ENCODE data around the gene TBC1D2.
"Not testable (repeated sequence)": the region's sequence is repeated elsewhere in the genome, so short reads cannot be mapped to it uniquely, and the experiment has no call there.

TBC1D2 gene, protein sequence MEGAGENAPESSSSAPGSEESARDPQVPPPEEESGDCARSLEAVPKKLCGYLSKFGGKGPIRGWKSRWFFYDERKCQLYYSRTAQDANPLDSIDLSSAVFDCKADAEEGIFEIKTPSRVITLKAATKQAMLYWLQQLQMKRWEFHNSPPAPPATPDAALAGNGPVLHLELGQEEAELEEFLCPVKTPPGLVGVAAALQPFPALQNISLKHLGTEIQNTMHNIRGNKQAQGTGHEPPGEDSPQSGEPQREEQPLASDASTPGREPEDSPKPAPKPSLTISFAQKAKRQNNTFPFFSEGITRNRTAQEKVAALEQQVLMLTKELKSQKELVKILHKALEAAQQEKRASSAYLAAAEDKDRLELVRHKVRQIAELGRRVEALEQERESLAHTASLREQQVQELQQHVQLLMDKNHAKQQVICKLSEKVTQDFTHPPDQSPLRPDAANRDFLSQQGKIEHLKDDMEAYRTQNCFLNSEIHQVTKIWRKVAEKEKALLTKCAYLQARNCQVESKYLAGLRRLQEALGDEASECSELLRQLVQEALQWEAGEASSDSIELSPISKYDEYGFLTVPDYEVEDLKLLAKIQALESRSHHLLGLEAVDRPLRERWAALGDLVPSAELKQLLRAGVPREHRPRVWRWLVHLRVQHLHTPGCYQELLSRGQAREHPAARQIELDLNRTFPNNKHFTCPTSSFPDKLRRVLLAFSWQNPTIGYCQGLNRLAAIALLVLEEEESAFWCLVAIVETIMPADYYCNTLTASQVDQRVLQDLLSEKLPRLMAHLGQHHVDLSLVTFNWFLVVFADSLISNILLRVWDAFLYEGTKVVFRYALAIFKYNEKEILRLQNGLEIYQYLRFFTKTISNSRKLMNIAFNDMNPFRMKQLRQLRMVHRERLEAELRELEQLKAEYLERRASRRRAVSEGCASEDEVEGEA

DNA sequence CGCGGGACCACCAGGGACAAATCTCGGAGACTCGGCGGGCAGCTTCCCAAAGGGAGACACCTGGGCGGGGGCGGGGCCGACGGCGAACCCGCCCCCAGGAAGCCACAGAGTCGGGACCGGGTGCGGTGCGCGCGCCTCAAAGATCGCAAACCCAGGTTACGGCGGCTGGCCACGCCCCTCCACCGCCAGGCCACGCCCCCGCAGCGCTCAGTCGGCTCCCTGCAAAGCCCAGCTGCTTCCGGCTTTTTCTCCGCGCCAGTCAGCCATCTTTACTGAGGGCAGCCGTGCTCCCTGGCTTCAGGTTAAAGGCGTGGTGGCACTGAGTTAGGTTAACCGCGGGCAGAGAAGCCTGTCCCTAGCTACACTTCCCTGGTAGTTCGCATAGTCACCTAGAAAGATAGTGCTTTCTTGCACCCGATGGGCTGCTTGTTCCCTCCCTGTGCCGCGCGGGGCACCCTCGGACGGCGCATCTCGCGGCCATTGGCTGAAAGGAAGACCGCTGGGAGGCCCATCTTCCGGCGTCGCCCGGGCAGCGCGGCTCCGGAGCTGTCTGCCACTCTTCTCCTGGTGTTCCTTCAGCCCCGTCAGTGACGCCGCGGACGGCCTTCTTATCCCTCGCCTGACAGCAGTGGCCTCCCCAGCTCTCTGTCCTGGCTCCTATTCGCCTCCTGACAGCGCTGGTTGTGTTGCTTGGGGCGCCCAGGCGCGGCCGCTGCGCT lies at the start of gene TBC1D2:
TSS of gene TBC1D2 (minus strand) at position 72 of the 719 bp plus-strand sequence. CDS start 108 bp downstream, outside the sequence.
- peak; percentile 97 for DNase-seq

DNA sequence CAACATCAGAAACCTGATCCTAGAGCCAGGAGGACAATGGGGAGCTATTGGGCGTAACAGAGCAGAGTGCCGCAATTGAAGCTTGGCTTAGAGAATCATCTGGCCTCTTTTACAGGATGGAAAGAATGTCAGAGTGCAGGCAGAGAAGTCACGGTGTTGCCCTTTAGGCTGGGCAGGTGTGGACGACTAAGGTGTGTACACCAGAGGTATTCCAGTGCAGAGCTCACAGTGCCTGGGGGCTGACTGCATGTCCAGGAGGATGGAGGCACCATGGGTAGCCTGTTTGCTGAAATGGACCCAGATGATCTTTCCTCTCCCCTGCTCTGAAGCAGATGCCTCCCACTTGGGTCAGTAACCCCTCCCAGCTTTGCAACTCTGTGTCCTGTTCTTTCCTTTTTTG lies 48.9 kb upstream of the TBC1D2 start:
- DNase-seq = no peak

DNA sequence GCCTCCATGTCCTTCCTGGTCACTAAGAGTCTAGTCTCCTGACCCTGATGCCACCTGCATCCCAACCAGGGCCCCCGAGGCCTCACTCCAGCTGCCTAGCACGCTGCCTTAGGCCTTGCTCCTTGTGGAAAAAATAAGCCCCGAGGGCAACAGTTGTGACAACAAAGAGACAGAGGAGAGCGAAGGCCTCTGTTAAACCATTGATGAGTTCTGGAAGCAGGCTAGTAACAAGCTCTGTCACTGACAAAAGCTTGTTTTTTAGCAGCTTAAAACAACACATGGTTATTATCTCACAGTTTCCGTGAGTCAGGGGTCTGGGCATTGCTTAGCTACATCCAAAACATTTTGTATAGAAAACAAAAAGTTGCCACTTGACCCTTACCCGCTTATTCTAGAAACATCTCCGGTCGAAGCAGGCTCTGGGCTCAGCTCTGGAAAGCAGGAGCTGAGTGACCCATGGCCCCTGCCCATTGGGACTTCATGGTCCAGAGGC lies 48.2 kb upstream of the TBC1D2 start:
- no peak for DNase-seq

DNA sequence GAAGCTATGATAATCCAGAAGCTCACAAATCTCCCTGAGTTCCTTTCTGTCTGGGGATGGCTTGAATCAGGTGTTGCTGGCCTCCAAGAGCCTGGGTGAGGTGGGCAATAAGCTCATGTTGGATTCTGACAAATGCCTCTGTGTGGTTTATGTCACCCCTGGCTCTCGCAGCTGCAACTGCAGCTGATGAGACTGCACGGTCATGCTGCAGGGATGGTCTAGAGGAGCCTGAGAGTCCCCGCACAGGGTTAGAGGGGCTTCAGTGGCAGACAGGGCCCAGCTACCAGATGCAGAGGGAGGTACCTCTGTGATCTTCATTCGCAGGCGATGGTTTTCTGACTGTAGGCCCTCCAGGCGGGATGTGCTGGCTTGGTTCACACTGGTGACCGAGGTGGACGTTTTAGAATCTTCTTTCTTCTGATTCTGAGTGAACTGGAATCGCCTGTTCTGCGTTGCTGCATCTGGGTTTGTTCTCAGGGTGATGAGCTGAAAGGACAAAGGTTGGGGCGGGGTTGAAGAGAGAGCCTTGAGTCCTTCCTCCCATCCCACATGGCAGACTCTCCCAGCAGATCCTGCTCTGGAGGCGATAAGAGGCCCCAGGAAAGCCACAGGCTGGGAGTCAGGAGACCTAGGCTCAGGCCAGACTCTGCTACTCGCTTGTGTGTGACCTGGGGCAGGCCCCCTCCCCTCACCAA lies 47.6 kb upstream of the TBC1D2 start:
- no peak for DNase-seq

DNA sequence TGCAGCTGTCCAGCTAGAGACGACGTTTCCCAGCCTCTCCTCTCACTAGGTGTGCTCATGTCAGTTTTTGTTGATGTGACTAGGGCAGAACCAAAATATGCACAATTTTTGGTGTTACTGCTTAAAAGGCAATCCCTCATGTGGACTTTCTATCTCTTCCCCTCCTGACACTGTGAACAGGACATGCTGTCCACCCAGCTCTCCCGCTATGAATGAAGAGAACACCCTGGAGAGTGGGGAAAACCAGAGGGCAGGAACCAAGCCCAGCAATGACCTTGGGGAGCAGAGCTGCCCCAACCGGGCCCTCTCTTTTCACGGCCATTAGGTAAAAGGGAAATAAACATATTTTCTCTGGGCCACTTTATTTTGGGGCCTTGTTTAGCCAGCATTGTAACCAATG lies 46.7 kb upstream of the TBC1D2 start:
- DNase-seq = no peak

DNA sequence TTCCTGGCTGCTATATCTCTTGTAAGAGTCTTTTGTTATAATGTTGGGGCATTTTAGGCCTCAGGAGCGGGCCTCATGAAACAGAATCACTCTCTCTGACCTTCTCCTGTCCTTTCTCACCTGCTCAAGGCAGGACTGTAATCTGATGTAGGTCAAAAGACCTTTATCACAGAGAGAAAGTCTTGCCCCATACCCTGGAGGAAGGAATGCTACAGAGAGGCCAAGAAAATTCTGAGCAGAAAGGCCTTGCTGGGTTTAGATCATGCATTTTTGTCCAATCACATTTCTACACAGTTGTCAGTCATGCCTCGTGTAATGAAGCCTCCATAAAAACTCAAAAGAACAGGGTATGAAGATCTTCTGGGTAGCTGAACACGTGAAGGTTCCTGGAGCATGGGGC lies 45.2 kb upstream of the TBC1D2 start:
- DNase-seq = no peak

DNA sequence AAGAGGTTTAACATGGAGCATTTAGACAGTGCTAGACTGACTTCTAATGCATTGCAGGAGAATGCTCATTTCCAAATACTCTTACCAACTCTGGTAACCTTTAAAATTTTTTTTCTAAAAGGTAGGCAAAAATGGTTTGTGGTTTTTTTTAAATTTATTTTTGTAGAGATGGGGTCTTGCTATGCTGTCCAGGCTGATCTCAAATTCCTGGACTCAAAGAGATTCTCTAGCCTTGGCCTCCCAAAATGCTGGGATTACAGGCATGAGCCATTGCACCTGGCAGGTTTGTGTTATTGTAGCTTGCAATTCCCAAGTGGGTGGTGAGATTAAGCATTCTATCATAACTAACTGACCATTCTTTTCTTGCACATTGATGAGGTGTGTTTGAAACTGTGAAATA lies 43.0 kb upstream of the TBC1D2 start:
- no peak for DNase-seq

DNA sequence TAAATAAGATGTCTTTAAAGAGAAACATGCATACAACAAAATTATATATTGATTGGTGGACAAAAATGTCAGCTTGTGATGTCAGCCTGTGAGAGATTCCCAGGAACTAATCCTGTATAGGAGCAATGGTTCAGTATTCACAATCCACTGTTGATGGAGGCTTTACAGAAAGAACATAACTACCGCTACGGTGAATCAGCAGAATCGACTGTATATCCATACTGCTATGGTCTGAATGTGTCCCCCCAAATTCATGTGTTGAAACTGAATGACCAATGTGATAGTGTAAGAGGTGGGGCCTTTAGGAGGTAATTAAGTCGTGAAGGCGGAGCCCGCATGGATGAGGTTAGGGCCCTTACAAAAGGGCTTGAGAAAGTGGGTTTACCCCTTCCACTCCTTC lies 40.4 kb upstream of the TBC1D2 start:
- no peak for DNase-seq

DNA sequence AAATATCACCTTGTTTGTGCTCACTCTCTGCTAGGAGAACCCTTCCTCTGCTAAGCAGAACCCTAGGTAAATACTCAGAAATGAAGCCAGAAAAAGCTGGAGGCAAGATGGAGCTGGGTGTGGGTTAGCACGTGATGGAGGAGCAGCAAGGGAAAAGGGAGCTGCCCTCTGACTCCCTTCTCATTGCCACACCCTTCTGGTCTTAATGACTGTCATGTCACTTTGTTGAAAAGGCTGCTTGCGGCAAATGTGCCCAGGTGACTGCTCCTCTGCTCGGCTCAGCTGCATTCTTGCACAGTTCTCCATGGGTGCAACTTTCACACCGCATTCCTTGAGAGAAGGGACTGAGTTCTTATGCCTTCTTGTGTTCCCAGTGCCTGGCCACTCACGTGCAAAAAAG lies 36.4 kb upstream of the TBC1D2 start:
- no peak for DNase-seq

DNA sequence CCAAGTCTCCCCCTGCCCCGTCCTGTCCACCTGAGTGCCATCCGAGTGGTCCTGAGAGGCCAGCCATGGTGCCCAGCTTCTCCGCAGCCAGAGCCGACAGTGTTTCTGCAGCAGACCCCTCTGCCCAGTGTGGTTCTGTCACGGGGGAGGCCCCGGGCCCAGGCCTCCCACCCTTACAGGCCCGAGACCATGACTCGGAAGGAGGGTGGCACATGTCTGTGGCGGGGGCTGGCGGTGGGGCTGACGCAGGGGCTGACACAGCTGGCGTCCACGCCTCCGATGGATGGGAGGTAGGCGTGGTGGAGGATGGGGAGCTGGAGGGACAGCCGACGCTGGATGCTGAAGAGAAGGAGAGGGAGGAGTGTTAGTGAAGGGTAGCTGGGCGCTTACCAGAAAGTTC lies 35.0 kb upstream of the TBC1D2 start:
- DNase-seq = no peak

DNA sequence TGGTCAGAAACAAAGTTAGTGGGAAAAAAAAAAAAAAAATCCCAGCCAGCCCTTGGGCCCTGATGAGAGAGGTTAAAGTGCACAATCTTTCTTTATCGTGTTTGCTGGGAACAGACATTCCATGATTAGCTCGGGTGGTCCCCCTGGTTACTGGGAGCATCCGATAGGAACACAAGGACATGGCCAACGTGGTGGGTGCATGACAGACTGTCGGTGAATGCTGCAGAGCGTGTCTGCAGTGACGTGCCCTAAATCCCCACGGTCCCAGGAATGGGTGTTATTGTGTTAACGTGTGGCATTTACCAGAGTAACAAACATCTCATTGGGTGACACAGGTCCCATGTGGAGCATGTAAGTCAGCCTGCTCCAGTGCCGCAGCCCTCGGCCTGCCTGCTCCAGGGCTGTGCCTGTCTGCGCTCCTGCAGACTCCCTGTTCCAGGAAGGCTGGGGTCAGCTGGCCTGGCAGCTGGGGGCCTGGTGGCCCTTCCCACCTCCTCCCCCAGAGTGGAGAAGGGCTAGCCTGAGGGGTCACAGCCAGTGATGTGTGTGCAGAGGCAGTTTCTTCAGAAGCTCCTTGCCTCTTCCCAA lies 34.3 kb upstream of the TBC1D2 start:
- DNase-seq = no peak

DNA sequence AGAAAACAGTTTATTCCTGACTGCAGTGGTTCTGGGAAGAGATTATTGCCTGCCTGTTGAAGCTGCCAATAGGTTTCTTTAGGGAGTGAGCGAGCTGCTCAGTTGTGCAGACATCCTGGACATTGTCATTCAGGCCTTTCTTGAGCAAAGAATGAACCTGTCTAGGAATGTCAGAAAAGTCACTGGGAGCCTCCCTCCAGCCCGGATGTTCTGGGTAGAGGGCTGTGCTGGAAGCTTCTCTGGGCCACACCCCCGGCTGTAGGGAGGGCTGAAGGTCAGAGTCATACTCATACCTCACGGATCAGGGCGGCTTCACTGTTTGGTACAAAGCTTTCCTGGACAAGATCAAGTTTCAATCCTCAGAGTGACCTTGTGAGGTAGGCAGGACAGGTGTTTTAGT lies 33.4 kb upstream of the TBC1D2 start:
- DNase-seq = no peak

DNA sequence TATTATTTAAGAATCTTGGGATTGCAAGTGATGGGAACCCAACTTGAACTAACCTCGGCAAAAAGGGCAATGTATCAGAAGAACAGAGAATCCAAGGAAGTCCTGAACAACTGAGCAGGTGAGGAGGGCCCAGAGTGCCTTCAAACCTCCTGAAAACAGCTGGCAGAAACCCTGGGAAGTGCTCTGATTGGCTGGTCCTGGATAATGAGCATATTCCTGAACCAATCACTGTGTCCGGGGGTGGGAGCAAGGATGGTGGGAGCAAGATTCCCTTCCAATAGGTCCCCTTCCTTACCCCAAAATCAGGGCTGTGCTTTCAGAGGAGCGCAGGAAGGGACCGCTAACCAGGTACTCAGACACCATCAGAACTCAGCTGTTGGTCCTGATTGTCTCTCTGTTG lies 31.9 kb upstream of the TBC1D2 start:
- DNase-seq = no peak

DNA sequence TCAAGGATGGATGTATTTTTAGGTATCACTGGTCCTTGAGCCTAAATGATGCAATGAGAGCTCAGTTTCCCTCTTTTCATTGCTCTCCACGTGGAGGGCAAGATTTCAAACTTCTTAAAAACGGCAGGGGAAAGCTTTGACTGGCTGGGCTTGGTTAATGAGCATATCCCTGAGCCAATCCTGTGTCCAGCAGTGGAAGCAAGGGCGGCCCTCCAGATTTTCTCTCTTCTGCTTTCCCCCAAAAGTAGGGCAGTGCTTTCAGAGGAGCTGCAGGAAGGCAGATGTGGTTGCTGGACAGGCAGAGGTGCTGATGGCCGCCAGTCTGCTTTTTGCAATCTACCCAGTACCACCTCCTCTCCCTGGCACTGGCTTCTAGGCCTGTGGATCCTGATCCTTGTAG lies 30.0 kb upstream of the TBC1D2 start:
- DNase-seq = no peak

DNA sequence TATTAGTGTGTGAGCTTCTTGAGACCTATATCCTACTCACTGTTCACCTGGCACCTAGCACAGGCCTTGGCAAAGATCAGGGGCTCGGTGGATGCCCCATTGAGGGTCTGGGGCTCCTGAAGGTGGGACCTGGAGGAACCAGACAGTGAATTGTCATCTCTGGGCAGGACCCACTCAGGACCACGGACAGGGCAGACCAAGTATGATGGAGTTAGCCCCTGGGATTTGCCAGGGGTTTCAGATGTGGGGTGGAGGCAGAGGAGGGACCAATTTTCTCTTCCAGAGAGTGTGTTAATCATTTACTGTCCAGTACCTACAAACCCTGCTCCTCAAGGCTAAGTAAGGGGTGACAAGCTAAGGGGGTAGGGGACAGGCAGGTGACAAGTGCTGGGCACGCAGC lies 29.3 kb upstream of the TBC1D2 start:
- no peak for DNase-seq

DNA sequence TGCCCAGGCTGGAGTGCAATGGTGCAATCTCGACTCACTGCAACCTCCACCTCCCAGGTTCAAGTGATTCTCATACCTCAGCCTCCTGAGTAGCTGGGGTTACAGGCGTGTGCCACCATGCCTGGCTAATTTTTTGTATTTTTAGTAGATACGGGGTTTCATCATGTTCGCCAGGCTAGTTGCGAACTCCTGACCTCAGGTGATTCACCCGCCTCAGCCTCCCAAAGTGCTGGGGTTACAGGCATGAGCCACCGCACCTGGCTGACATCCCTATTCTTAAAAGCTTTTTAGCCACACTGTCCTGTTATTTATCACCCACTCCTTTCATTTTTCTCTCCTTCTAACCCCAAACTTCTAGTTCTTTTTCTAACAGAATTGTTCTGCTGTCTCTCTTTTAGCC lies 27.7 kb upstream of the TBC1D2 start:
- not testable (repeated sequence) for DNase-seq

DNA sequence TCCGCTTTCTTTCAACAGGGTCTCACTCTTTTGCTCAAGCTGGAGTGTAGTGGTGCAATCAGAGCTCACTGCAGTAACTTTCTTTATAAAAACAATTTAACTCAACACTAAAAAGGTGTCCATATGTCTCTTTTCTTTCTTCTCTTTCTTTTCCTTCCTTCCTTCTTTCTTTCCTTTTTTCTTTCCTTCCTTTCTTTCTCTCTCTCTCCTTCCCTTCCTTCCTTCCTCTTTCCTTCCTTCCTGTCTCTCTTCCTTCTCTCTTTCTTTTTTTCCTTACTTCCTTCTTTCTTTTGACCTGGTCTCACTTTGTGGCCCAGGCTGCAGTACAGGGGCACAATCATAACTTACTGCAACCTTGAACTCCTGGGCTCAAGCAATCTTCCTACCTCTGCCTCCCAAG lies 25.8 kb upstream of the TBC1D2 start:
- DNase-seq = no peak

DNA sequence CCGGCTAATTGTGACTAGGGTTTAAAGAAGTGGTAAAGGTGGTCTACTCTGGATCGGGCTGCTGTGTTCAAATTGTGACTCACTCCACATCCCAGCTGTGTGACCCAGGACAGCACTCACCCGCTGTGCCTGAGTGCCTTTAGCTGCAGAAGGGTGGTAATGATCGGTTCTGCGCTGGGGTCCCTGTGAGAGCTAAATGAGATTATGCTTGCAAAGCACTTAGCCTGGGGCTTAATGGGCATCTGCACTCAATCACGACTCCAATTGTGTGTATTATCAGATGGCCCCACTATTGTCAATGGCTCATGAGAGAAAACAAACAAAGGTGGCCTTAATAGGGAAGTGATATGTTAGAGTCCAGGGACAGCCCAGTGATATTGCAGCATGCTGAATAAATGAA lies 25.1 kb upstream of the TBC1D2 start:
- DNase-seq = peak; percentile 86

DNA sequence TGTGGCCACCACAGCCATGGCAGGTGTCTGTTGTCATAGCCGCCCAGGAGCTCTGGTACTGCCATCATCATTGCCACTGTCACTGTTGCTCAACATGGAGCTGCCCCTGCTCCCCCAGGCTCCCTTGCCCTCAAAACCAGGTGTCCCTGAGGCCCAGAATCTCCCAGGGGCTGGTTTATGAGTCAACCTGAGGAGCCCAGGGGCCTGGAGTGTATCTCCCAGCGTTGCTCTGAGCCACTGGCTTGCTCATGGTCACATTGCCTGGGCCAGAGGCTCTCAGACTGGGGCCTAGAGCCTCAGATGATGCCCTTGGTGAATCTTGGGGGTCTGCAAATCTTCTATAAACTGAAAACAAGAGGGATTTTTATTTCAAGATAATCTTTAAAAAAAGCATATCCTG lies 24.7 kb upstream of the TBC1D2 start:
- no peak for DNase-seq

DNA sequence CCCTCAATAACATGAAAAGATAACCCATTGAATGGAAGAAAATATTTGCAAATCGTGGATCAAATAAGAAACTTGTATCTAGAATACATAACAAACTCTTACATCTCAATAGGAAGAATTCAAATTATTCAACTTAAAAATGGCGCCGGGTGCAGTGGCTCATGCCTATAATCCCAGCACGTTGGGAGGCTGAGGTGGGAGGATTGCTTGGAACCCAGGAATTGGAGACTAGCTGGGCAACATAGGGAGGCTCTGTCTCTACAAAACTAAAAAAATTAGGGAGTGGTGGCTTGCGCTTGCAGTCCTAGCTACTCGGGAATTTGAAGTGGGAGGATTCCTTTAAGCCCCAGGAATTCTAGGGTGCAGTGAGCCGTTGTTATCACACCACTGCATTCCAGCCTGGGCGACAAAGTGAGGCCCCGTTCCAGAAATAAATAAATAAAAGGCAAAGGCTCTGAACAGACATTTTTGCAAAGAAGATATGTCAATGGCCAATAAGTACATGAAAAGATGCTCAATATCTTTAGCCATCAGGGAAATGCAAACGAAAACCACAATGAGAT lies 21.5 kb upstream of the TBC1D2 start:
- DNase-seq = no peak

DNA sequence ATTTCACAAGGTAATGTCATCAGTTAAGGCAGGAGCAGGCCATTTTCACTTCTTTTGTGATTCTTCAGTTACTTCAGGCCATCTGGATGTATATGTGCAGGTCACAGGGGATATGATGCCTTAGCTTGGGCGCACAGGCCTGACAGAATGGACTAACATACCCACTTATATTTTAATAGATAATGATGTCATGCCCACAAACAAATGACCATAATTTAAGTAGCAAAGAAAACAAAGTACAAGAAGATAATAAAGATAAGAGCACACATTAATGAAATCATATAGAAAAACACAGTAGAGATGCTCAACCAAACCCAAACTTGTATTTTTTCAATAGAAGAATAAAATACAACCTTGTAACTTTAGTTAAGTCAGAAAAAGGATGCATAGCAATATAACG lies 19.7 kb upstream of the TBC1D2 start:
- DNase-seq = no peak

DNA sequence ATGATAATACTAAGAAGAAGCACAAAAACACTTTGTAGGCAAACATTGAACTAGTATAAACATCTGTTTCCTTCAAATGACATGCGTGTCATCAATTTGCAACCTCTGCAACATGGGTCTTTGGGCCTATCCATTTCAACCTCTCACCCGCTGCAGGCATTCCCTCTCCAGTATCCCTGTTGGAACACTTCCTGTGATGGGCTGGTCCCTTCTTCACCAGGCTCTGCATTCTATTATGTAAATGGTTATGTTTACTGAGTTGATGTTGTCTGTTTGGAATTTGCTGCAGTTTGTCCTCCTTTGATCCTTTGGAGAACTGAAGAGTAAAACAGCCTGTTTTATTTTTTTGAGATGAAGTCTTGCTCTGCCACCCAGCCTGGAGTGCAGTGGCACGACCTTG lies 16.6 kb upstream of the TBC1D2 start:
- no peak for DNase-seq

Data from NCI-H1092 treated with DMSO at 0.1 percent for 48 hours (cell line).